NCI-H187 treated with DMSO at 0.1 percent for 48 hours (cell line): ENCODE results near the gene CAVIN2.
A peak's percentile ranks its signal among the peaks of the same experiment; 100 is the strongest.

ENCODE experiments used
- DNase-seq: peaks from one replicate; lab custom pipeline; 2025; lab: John Stamatoyannopoulos, UW

CAVIN2 gene, protein sequence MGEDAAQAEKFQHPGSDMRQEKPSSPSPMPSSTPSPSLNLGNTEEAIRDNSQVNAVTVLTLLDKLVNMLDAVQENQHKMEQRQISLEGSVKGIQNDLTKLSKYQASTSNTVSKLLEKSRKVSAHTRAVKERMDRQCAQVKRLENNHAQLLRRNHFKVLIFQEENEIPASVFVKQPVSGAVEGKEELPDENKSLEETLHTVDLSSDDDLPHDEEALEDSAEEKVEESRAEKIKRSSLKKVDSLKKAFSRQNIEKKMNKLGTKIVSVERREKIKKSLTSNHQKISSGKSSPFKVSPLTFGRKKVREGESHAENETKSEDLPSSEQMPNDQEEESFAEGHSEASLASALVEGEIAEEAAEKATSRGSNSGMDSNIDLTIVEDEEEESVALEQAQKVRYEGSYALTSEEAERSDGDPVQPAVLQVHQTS

GRCh38 chr2:191846515-191847476, at the start of gene CAVIN2:
Gene CAVIN2 (minus strand): TSS chr2:191847088. CDS start chr2:191846925, 163 bp downstream.
- DNase-seq, result no peak

- DNase-seq, result no peak
These were observed 48.9 kb upstream of the CAVIN2 start for GRCh38 chr2:191895743-191896142.

- DNase-seq, result no peak
These were observed 48.3 kb upstream of the CAVIN2 start for GRCh38 chr2:191895195-191895594.

DNA sequence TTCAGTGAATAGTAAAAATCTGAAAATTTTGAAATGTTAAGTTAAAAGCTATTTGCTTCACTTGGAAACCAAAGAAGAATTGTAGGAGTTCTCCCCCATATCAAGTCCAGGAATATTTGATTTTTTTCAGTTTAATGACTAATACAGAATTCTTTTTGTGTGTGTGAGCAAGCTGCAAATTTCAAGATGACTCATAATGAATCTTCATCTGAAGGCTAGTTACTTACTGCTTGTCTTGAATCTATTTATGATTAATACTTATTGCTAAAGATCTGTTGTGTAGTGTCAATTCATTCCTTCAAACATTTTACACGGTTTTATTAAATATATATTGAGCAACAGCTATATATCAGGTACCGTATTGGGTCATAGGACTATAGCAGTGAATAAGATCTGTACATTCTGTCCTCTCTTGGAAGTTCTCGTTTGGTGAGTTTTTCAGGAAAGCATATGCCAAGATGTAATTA, 47.8 kb upstream of the CAVIN2 start:
- DNase-seq, result no peak

GRCh38 chr2:191892391-191892790, 45.5 kb upstream of the CAVIN2 start:
- no peak for DNase-seq

DNA sequence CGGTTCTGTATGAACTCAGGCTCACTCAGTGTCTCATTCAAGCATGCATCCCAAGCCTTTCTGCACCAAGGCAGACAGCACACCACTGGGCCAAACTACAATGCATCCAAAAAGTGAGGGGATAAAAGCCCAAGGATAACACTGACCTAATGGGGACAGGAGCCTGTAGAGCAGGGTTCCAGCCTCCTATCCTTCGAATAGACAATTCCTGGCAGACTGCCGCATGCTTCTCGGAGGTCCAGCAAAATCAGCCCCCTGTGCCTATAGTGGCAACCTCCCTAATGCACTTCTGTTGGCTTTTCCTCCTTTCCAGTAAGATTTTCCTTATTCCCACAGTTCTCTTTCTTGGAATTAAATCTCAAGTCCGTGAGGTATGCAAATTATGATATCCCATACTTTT, 44.8 kb upstream of the CAVIN2 start:
- no peak for DNase-seq

DNA sequence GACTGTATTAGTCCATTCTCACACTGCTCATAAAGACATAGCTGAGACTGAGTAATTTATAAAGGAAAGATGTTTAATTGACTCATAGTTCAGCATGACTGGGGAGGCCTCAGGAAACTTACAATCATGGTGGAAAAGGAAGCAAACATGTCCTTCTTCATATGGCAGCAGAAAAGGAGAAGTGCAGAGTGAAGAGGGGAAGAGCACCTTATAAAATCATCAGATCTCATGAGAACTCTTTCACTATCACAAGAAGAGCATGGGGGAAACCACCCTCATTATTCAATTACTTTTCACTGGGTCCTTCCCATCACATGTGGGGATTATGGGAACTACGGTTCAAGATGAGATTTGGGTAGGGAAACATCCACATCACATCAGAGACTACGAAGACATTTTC, 43.0 kb upstream of the CAVIN2 start:
- DNase-seq, result no peak

DNA sequence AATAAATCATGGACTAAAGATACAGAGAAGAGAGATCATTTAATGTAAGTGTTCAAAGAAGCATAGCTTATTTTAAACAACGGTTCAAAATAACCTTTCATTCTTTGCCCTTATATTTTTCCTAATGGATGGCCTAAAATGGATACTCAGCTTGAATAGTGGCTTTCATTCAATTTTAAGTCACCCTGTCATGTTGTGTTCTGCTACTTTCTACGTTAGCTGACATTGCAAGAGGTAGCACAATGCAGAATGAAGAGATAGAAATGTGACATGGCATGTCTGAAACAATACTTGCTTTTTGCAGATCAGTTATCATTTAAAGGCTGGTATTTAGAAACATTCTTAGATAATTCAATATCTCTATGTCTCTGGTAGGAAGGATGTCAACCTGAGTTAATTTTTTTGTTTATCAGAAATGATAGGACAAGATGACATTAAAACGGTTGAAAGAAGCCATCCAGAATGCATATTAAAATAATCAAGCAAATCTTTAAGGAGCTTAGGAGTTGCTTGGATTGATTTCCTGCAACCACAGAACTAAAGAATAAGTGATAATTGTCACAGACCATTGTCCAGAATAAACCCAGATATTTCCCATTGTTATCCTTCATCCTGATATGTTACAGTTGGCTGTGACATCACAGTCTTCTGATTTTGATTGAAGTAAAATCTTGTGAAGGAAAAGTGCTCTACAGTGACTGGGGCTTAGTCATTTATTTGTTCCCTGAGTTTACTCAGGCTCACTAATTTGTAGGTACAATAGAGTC, 41.7 kb upstream of the CAVIN2 start:
- no peak for DNase-seq

DNA sequence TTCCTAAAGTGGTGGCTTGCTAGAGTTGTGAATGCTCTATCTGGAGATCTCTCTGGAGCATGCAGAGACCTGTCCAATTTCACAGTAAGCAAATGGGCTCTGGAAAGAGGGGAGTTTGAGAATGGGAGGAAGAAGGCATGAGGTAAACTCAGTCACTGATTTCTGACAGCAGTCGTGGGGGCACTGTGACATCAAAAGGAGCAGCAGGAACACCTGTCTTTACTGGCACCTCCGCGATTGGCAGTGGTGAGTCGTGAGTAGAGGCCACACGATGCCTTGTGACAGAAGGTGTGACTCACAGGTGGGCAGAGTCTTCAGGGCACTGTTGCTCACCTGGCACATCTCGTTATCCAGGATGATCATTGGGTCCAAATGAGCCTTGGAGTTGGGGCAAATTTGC, 38.8 kb upstream of the CAVIN2 start:
- no peak for DNase-seq

GRCh38 chr2:191885098-191885497, 38.2 kb upstream of the CAVIN2 start:
- DNase-seq, result no peak

DNA sequence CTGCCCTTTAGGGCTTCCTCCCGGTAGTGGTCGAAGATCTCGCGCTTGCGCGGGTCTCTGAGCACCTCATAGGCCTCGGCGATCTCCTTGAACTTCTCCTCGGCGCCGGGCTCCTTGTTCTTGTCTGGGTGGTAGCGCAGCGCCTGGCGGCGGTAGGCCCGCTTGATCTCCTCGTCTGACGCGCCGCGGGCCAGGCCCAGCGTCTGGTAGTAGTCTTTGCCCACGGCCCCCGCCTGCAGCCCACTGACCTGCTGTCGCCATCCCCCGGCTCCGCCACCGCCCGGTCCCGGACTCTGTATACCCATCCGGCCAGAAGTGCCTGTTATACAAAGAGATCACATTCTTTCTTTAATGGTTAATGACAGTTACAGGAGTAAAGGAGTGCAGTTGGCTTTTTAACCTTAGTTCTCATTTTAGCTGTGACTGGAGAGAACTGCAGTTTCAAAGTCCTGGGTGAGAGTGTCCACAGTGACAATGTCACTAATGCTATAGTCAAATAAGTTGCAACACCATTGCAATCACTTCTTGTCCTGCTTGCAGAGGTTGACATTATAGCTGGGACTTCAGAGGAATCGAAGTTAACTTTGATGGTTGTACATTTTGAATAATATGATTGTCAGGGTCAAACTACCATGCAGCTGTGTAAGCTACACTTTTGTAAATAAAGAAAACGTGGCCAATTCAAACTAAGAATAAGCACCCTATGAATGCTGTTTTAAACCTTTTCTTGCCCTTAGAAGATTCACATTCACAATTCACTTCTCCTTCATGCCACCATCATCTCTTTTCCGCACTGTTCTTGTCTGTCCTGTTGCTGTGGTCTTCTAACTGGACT, 35.3 kb upstream of the CAVIN2 start:
- DNase-seq, result no peak

GRCh38 chr2:191878548-191879279, 31.8 kb upstream of the CAVIN2 start:
- DNase-seq, result no peak

- no peak for DNase-seq
These were observed 31.0 kb upstream of the CAVIN2 start for GRCh38 chr2:191877875-191878274.

GRCh38 chr2:191875859-191876258, 29.0 kb upstream of the CAVIN2 start:
- DNase-seq, result no peak

- no peak for DNase-seq
These were observed 23.9 kb upstream of the CAVIN2 start for GRCh38 chr2:191870744-191871143.

- no peak for DNase-seq
These were observed 22.9 kb upstream of the CAVIN2 start for GRCh38 chr2:191869781-191870180.

GRCh38 chr2:191869178-191869577, 22.3 kb upstream of the CAVIN2 start:
- peak; percentile 2 for DNase-seq

DNA sequence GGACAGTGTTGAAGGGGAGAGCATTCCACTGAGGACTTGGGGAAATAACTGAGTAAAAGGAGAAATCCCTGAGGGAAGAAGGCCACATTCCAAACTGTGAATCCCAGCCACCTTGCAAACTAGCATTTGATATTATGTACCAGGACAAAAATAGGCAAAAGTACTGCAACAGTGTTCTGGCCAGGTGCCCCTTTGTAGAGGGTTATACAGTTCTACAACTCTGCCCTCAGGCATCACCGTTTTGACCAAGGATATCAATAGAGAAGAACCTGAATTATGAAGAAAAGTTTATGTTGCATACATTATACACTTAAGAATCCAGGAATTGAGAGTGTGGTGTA, 20.6 kb upstream of the CAVIN2 start:
- no peak for DNase-seq

- no peak for DNase-seq
These were observed 20.0 kb upstream of the CAVIN2 start for GRCh38 chr2:191866675-191867506.

DNA sequence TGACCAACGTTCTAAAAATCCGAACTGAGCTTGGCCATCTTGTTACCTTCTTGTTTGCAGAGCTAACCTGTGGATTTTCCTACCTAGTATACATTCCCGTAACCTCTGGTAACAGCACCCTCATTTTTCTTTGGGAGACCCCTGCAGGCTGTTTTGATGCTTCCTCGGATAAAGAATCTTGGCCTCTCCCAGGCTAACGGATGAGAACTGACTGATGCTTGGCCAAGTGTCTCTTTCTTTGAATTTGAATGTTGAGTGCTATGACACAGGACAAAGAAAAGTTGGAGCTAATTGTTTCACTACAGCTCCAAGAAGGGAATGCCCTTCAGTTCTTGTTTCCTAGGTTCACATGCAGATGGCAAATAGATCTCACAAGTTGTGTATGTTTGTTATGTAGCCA, 19.3 kb upstream of the CAVIN2 start:
- no peak for DNase-seq
